Dendritic cell treated with granulocyte-macrophage colony-stimulating factor and Interleukin-4, amounts not matched to agents 40 ng/mL and 50 ng/mL, for 4 days (primary cell): ENCODE results near the gene CIAPIN1.
A peak's percentile ranks its signal among the peaks of the same experiment; 100 is the strongest.

Experiments
- H3K27ac Mint-ChIP-seq: one replicate; pipeline ENCODE4 v1.8.0; 2022; ENCODE audit warnings: mild to moderate bottlenecking, mixed read lengths
- H3K27me3 Mint-ChIP-seq: one replicate; pipeline ENCODE4 v1.8.0; 2022; ENCODE audit warnings: mild to moderate bottlenecking, mixed read lengths
- H3K36me3 Mint-ChIP-seq: one replicate; pipeline ENCODE4 v1.8.0; 2022; ENCODE audit warnings: low read depth, mixed read lengths
- H3K4me1 Mint-ChIP-seq: one replicate; pipeline ENCODE4 v1.8.0; 2022; ENCODE audit warnings: low read depth, mixed read lengths
- H3K4me3 Mint-ChIP-seq: one replicate; pipeline ENCODE4 v1.8.0; 2022; ENCODE audit warnings: mild to moderate bottlenecking, moderate library complexity, mixed read lengths
- H3K9me3 Mint-ChIP-seq: one replicate; pipeline ENCODE4 v1.8.0; 2022; ENCODE audit warnings: mixed read lengths
- intact Hi-C: fragments of 100-400 bp; cut with micrococcal nuclease; formaldehyde crosslinking; loops from one replicate; pipeline ENCODE4 v1.15.0; 2022

Gene CIAPIN1

GRCh38 chr16:57479976-57480753, 33.0 kb upstream of the CIAPIN1 start:
- no peak overlapping the region for H3K27ac Mint-ChIP-seq
- H3K36me3 Mint-ChIP-seq = no peaks in the 10 kb centered on the region
- intact Hi-C loops = no loop called here
- peaks cover 21% of the 10 kb centered on the region for H3K4me1 Mint-ChIP-seq
- peaks cover 82% of the 10 kb centered on the region for H3K27me3 Mint-ChIP-seq
- no peak overlapping the region for H3K4me3 Mint-ChIP-seq
- no peaks in the 10 kb centered on the region for H3K9me3 Mint-ChIP-seq

DNA sequence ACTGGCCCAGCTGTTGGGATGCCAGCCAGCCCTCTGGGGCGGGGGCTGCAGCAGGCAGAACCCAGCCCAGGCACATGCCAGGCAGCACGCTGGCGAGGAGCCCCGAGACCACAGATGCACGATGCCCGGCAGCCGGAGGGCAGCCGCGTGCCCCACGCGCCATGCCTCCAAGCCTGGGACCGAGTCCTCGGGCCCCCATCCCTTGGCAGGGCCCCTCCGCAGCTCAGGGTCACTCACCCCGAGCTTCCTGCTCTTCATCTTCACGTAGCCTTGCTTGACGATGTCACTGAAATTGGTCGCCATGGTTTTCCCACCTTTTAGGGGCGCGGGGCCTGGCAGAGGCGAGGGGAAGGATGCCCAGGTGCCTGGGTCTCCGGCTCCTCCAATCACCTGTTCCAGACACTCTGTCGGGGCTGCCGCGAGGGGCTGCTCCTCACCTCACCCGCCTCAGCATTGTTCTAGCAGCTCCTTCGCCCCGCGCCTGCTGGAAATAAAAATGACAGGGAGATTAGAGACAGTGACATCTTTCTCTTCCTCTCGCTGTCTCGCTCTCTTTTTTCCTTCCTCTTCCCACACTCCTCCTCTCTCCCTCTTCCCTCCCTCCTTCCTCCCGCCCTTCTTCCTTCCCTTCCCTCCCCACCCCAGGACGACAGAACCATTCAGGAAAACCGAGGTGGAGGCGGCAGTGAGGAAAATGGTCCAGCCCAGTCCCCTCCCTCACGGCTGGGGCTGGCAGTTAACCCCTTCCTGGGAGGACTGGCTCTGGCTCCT, 32.2 kb upstream of the CIAPIN1 start:
- peaks cover 20% of the 10 kb centered on the region for H3K4me1 Mint-ChIP-seq

GRCh38 chr16:57478396-57479204, 31.4 kb upstream of the CIAPIN1 start:
- H3K4me3 Mint-ChIP-seq = no peak overlapping the region
- H3K36me3 Mint-ChIP-seq = no peaks in the 10 kb centered on the region
- no peaks in the 10 kb centered on the region for H3K9me3 Mint-ChIP-seq
- peaks cover 20% of the 10 kb centered on the region for H3K4me1 Mint-ChIP-seq
- intact Hi-C loops = no loop called here
- H3K27me3 Mint-ChIP-seq = peaks cover 74% of the 10 kb centered on the region
- H3K27ac Mint-ChIP-seq = no peak overlapping the region

More for the DNA sequence above, 32.2 kb upstream of the CIAPIN1 start:
- Mint-ChIP-seq H3K4me3 (peak overlapping the region; percentile 4), H3K27ac (no peak overlapping the region), H3K27me3 (peaks cover 80% of the 10 kb centered on the region), H3K36me3 (no peaks in the 10 kb centered on the region), H3K9me3 (no peaks in the 10 kb centered on the region)
- intact Hi-C loops = no loop called here

DNA sequence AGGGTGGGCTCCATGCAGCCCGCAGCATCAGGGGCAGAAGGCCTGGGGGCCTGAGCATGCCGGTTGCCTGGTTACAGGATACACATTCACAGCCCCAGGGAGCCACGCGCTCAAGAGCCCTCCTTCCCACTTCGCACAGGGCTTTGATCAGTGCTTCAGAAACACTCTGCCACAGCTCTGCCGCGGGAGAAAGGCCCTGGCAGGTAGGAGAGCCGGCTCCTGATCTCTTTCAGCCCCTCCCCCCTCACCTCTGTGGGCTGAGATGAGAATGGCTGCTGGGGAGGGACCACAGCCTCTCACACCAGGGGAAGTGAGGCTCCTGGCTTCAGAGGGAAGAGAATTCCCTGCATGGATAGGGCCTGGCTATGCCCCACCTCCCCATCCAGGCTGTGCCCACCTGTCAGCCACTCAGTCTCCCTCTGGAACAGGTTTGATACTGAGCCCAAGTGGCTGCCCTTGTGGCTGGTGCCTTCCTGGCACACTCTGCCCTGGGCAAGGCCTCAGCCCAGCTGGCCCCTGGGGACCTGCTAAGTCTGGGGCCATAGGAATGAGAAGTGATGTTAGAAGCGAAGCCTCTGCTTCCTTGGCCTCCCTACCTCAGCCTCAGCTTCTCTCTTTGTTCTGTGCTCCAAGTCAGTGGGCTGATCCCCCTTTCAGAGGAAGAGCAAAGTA, 30.5 kb upstream of the CIAPIN1 start:
- H3K36me3 Mint-ChIP-seq = no peaks in the 10 kb centered on the region
- no peak overlapping the region for H3K4me3 Mint-ChIP-seq
- peaks cover 24% of the 10 kb centered on the region for H3K4me1 Mint-ChIP-seq
- intact Hi-C loops = no loop called here
- peaks cover 74% of the 10 kb centered on the region for H3K27me3 Mint-ChIP-seq
- no peaks in the 10 kb centered on the region for H3K9me3 Mint-ChIP-seq
- H3K27ac Mint-ChIP-seq = no peak overlapping the region

GRCh38 chr16:57476546-57477410, 29.6 kb upstream of the CIAPIN1 start:
- Mint-ChIP-seq H3K27ac (no peak overlapping the region), H3K36me3 (peaks cover 8% of the 10 kb centered on the region), H3K27me3 (peaks cover 67% of the 10 kb centered on the region), H3K4me3 (no peak overlapping the region), H3K4me1 (peaks cover 33% of the 10 kb centered on the region), H3K9me3 (no peaks in the 10 kb centered on the region)
- intact Hi-C loops = no loop called here

DNA sequence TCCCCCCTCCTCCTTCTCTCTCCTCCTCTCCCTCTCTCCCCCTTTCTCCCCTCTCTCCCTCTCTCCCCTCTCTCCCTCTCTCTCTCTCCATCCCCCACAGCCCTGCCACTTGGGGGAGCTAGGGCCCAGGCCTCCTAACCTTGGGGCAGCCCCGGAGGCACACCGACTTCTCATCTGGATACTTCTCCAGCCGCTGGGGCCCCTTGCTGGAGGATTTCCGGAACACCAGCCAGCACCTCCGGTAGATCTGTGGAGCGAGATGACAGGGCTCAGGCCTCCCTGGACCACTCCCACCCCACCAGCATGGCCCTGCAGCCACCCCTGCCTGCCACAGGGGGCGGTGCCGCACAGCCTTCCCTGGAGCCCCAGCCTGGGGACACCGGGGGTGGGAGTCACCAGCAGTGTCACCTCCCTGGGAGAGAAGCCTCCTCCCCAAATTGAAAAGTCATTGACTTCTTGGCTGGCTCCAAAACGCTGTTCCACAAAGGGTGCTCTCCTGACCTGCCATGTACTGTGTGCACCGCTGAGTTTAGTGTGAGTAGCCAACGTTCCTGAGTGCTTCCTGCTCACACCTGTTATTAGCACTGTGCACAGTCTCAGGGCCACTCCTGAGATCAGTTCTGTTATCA, 28.6 kb upstream of the CIAPIN1 start:
- H3K27me3 Mint-ChIP-seq = peaks cover 59% of the 10 kb centered on the region
- H3K27ac Mint-ChIP-seq = no peak overlapping the region
- H3K9me3 Mint-ChIP-seq = no peaks in the 10 kb centered on the region
- peaks cover 41% of the 10 kb centered on the region for H3K4me1 Mint-ChIP-seq
- intact Hi-C loops = no loop called here
- H3K4me3 Mint-ChIP-seq = no peak overlapping the region
- peaks cover 17% of the 10 kb centered on the region for H3K36me3 Mint-ChIP-seq

GRCh38 chr16:57474671-57475661, 27.8 kb upstream of the CIAPIN1 start:
- Mint-ChIP-seq H3K36me3 (peaks cover 26% of the 10 kb centered on the region), H3K27me3 (peaks cover 50% of the 10 kb centered on the region), H3K4me3 (no peak overlapping the region), H3K9me3 (no peaks in the 10 kb centered on the region), H3K27ac (no peak overlapping the region), H3K4me1 (peaks cover 50% of the 10 kb centered on the region)
- intact Hi-C loops = no loop called here

GRCh38 chr16:57473906-57474305, 26.7 kb upstream of the CIAPIN1 start:
- Mint-ChIP-seq H3K27ac (no peak overlapping the region), H3K27me3 (peaks cover 40% of the 10 kb centered on the region), H3K4me1 (peaks cover 50% of the 10 kb centered on the region), H3K36me3 (peaks cover 36% of the 10 kb centered on the region), H3K9me3 (no peaks in the 10 kb centered on the region), H3K4me3 (no peak overlapping the region)
- intact Hi-C loops = no loop called here

DNA sequence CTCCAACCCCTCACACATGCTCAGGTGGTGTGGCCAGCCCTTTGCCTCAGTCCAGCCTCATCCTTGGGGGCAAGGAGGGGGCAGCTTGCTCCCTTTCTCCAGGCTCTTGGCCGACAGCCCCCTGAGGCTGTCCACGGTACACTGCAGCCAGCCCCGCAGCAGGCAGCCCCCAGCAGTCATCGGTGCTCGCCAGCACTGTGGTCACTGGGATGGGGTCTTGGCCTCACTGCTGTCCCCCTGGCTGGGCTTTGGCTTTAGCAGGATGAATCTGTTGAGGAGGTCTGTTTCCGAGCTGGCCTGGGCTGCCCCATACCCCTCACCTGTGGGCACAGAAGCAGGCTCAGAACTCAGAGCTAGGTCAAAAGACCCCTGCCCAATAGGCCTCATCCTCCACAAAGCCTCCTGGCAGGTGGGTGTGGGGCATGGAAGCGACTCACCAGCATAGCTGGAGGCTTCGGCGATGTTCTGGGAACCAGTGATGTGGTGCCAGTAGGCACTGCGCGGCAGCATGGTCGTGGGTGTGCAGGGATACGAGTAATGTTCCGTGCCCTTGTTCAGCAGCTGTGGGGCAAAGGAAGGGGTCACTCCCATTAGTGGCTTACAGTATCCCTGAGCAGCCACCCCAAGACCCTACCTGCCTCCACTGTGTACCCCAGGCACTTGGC, 26.1 kb upstream of the CIAPIN1 start:
- Mint-ChIP-seq H3K36me3 (peaks cover 42% of the 10 kb centered on the region), H3K4me1 (peaks cover 45% of the 10 kb centered on the region), H3K27me3 (peaks cover 34% of the 10 kb centered on the region), H3K27ac (no peak overlapping the region), H3K4me3 (no peak overlapping the region), H3K9me3 (no peaks in the 10 kb centered on the region)
- intact Hi-C loops = no loop called here

DNA sequence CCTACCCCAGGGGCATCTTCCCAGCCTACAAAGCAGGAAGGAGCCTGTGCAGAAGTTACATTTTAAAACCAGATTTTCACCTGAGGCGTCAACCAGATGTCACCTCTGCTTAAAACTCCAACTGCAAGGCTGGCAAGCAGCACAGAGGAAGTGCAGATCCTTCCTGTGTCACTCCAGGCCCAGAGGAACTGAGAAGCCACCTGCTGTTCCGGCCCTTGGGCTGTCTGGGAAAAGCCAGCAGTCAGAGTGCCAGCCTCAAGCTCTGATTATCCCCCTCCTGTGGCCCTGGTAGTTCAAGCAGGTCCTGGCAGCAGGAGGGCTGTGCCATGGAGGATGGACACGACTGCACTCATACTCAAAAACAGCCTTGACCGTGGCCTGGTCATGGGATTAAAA, 25.5 kb upstream of the CIAPIN1 start:
- Mint-ChIP-seq H3K27ac (no peak overlapping the region), H3K27me3 (peaks cover 27% of the 10 kb centered on the region), H3K4me1 (peaks cover 45% of the 10 kb centered on the region), H3K36me3 (peaks cover 49% of the 10 kb centered on the region), H3K9me3 (no peaks in the 10 kb centered on the region), H3K4me3 (no peak overlapping the region)
- intact Hi-C loops = no loop called here

- peaks cover 22% of the 10 kb centered on the region for H3K27me3 Mint-ChIP-seq
- H3K36me3 Mint-ChIP-seq = peaks cover 55% of the 10 kb centered on the region
- H3K4me1 Mint-ChIP-seq = peaks cover 45% of the 10 kb centered on the region
- H3K9me3 Mint-ChIP-seq = no peaks in the 10 kb centered on the region
- no peak overlapping the region for H3K4me3 Mint-ChIP-seq
- H3K27ac Mint-ChIP-seq = no peak overlapping the region
- intact Hi-C loops = no loop called here
Observed at GRCh38 chr16:57471852-57472664, 24.9 kb upstream of the CIAPIN1 start.
